Subcutaneous abdominal adipose tissue (tissue), 5 donors: ENCODE results near the gene PACRGL.

Source experiments
- H3K27ac ChIP-seq: one replicate; pipeline ENCODE4 v1.7.0; 2013; ENCODE audit warnings: low read depth, mild to moderate bottlenecking, inconsistent platforms, low read length, moderate library complexity
- H3K27me3 ChIP-seq, 5 donors: one replicate each; pipeline ENCODE4 v1.7.0; 2013; ENCODE audit warnings: low read length in 5 of 5, inconsistent platforms in 1 of 5; ENCODE audit not compliant: control insufficient read depth in 5 of 5, insufficient read depth in 4 of 5
- H3K36me3 ChIP-seq, 5 donors: one replicate each; pipeline ENCODE4 v1.7.0; 2013; ENCODE audit warnings: low read length in 5 of 5; ENCODE audit not compliant: control insufficient read depth in 5 of 5, insufficient read depth in 5 of 5
- H3K4me1 ChIP-seq, 5 donors: one replicate each; pipeline ENCODE4 v1.7.0; 2013; ENCODE audit warnings: low read length in 5 of 5, mild to moderate bottlenecking in 3 of 5, moderate library complexity in 1 of 5; ENCODE audit not compliant: control insufficient read depth in 5 of 5, insufficient read depth in 5 of 5
- H3K4me3 ChIP-seq, 5 donors: one replicate each; pipeline ENCODE4 v1.7.0; 2013; ENCODE audit warnings: low read length in 5 of 5, low read depth in 1 of 5
- H3K9ac ChIP-seq, 5 donors: one replicate each; pipeline ENCODE4 v1.7.0; 2013; ENCODE audit warnings: low read length in 5 of 5, mild to moderate bottlenecking in 4 of 5, moderate library complexity in 3 of 5
- H3K9me3 ChIP-seq, 5 donors: one replicate each; pipeline ENCODE4 v1.7.0; 2013; ENCODE audit warnings: low read length in 5 of 5; ENCODE audit not compliant: control insufficient read depth in 5 of 5
- donor health status: healthy.
- donor health status: healthy.
- donor health status: healthy.
- donor health status: healthy.
- donor health status: healthy.

Gene PACRGL

DNA sequence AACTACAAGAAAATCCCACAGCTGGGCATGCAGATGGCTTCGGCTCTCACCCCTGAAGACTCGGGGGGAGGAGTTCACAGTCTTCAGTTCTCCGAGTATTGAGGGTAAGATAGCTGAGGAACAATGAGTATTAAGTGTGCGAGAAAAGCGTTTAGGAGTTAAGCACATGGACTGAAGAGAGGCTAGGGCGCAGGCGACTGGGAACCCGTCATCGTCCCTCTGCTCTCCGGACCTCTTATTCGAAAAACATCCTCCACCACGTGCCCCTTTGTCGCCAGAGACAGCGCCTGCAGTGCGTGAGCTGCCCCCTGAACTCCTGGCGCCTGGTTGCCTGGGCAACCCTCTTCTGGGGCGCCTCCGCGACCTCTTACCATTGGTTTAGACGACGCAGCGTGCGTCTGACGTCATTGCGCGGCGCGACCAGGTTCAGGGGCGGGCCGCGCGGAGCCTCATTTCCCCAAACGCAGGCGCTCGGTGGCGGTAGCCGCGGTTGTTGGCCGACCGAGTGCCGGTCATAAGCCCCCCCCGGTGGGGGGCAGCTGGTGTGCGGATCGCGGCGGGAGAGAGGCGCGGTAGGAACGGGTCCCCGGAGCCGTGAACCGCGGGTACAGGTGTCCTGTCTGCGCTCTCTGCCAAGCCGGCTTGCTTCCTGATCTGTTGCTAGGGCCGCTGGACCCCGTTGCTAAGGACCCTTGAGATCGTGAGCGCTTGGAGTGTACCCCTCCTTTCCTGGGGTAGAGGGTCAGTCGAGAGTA is at the start of gene PACRGL:
Gene PACRGL (plus strand): TSS at position 452 of the 755 bp plus-strand sequence. CDS start 4,024 bp downstream, outside the sequence.
- Histone ChIP-seq H3K36me3 (peaks cover 8 to 15% (median 8%) of the 10 kb centered on the region in 5 donors), H3K9me3 (no peaks in the 10 kb centered on the region), H3K27me3 (peaks cover 0 to 3% (median 0%) of the 10 kb centered on the region in 5 donors), H3K9ac (peak within 1 kb of the TSS; percentile 71 to 95 (median 91)), H3K4me1 (peaks cover 3 to 23% (median 21%) of the 10 kb centered on the region in 5 donors), H3K4me3 (peak within 1 kb of the TSS; percentile 86 to 97 (median 96)), H3K27ac (peak within 1 kb of the TSS; percentile 64)

DNA sequence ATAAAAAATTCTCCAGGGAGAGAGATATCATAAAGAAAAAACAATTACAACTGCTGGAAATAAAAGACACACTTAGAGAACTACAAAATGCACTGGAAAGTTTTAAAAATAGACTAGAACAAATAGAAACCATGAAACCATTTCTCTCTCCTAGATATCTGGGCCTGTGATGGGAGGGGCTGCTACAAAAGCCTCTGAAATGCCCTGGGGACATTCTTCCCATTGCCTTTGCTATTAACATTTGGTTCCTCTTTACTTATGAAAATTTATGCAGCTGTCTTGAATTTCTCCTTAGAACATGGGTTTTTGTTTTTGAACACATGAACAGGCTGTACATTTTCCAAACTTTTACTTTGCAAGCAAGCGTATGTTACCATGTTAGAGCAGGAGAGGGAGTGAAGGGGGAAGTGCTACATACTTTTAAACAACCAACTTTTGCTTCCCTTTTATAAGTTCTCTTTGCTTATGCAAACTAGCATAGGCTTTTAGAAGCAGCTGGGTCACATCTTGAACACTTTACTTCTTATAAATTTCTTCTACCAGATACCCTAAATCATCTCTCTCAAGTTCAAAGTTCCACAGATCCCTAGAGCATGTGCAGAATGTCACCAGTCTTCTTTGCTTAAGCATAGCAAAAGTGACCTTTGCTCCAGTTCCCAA is 47.9 kb upstream of the PACRGL start:
- Histone ChIP-seq H3K36me3 (no peaks in the 10 kb centered on the region), H3K27me3 (no peaks in the 10 kb centered on the region), H3K9me3 (peaks cover 0 to 8% (median 0%) of the 10 kb centered on the region in 5 donors), H3K27ac (no peak overlapping the region), H3K4me1 (peaks cover 0 to 18% (median 10%) of the 10 kb centered on the region in 5 donors), H3K9ac (no peak overlapping the region), H3K4me3 (no peak overlapping the region)

DNA sequence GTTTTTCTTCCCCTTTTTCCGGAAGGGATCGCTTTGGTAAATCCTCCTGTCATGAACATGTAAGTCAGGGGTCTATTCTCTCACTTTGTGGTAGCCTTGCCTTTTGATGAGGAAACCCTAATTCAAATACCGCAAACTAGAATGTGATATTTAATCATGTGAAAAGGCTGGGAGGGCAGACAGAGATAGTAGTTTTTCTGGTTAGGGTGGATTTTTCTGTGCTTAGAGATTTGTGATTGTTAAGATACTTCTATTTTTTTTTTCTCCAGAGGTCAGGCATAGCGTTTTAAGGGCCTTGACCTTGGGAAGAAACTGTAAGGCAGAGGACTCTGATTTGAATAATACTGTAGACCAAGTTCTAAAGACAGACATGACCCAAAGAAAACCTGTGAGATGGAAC is 41.8 kb upstream of the PACRGL start:
- no peak overlapping the region for H3K27ac ChIP-seq

DNA sequence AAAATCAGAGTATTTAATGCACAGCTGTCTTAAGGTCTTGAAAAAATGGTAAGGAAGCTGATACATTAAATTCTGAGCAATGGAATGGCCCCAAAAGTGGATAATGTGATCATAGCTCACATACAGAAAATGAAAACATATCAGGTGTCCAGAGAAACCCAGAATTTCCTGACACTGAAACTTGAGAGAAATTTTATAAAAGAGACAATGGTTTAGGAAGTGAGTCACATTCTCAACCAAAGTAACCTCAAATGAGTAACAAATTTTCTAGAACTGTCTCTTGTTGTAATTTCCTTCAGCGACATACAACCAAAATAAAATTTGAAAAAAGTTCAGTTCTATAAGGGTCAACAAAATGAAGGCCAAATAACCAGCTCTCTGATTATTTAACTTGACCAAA is 37.4 kb upstream of the PACRGL start:
- Histone ChIP-seq H3K27me3 (no peaks in the 10 kb centered on the region), H3K36me3 (no peaks in the 10 kb centered on the region), H3K4me1 (no peaks in the 10 kb centered on the region), H3K9me3 (no peaks in the 10 kb centered on the region), H3K4me3 (no peak overlapping the region), H3K9ac (no peak overlapping the region), H3K27ac (no peak overlapping the region)

More for the DNA sequence above, 41.8 kb upstream of the PACRGL start:
- Histone ChIP-seq H3K9me3 (no peaks in the 10 kb centered on the region), H3K27me3 (no peaks in the 10 kb centered on the region), H3K4me1 (no peaks in the 10 kb centered on the region), H3K9ac (no peak overlapping the region), H3K36me3 (no peaks in the 10 kb centered on the region), H3K4me3 (no peak overlapping the region)

DNA sequence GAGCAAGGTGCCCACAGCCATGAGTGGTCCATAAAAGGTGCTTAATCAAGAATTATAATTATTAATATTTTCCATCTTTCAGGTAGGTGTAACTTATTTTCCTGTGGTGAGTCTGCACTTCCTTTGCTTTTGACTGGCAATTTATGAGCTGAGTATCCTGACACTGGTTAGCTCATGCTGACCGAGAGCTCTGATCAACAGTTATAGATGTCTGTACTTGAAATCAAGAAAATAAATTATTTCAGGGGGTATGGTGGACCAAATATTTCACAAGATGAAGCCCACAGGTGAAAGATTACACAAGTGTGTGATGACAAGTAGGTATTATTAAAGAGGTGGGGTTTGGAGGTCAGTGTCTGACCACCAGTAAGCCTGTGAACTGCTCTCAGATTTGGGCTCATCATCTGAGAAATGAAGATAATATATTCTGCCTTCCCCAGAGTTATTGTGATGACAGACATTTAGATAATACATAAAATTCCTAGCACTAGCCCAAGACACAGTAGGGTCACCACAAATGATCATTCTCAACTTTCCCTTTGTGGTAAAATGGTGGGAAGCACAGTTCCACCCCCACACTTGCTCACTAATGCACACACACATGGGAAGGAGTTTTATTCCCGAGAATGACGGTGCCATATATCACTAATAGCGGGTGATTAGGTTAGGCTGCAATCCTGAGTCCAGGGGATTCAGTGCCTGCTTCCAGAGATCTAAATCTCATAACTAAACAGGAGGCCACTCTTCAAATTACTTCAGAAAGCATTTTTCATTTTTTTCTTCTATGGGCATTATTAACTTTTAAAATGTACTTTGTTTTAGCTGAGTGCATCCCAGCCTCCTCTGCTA is 34.0 kb upstream of the PACRGL start:
- no peaks in the 10 kb centered on the region for H3K9me3 ChIP-seq
- no peak overlapping the region for H3K4me3 ChIP-seq
- no peak overlapping the region for H3K9ac ChIP-seq
- H3K36me3 ChIP-seq = no peaks in the 10 kb centered on the region
- no peaks in the 10 kb centered on the region for H3K4me1 ChIP-seq
- no peak overlapping the region for H3K27ac ChIP-seq
- H3K27me3 ChIP-seq = no peaks in the 10 kb centered on the region

DNA sequence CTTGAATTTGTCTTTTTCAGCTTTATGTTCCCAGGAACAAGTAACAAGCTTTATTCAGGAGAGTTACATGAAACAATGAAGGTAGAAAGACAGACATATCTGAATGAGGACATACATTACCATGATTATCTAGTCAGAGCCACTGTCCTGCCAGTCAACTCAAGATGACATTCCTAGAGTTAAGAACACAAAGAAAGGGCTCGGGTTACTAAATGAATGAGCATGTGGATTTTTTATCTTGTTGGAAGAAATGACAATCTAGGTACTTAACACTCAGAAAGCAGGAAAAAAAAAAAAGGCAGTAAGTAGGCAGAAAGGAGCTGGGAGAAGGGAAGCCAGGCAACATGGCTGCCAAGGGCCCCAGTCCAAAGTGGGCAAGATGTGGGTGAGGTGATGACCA is 28.0 kb upstream of the PACRGL start:
- H3K9ac ChIP-seq = no peak overlapping the region
- no peaks in the 10 kb centered on the region for H3K27me3 ChIP-seq
- H3K36me3 ChIP-seq = no peaks in the 10 kb centered on the region
- H3K9me3 ChIP-seq = no peaks in the 10 kb centered on the region
- no peaks in the 10 kb centered on the region for H3K4me1 ChIP-seq
- no peak overlapping the region for H3K4me3 ChIP-seq
- no peak overlapping the region for H3K27ac ChIP-seq

DNA sequence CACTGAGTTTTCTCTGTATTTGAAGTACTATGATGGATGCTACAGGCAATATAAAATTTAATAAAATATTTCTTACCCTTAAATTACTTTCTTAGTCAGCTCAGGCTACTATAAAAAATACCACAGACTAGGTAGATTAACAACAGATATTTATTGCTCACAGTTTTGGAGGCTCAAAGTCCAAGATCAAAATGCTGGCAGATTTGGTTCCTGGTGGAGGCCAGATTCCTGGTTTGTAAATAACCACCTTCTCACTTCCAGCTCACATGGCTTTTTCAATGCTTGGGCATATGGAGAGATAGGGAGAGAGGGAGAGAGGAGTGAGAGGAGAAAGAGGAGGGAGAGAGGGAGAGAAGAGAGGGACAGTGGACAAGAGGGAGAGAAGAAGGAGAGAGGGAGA is 24.5 kb upstream of the PACRGL start:
- H3K36me3 ChIP-seq = no peaks in the 10 kb centered on the region
- H3K9ac ChIP-seq = no peak overlapping the region

DNA sequence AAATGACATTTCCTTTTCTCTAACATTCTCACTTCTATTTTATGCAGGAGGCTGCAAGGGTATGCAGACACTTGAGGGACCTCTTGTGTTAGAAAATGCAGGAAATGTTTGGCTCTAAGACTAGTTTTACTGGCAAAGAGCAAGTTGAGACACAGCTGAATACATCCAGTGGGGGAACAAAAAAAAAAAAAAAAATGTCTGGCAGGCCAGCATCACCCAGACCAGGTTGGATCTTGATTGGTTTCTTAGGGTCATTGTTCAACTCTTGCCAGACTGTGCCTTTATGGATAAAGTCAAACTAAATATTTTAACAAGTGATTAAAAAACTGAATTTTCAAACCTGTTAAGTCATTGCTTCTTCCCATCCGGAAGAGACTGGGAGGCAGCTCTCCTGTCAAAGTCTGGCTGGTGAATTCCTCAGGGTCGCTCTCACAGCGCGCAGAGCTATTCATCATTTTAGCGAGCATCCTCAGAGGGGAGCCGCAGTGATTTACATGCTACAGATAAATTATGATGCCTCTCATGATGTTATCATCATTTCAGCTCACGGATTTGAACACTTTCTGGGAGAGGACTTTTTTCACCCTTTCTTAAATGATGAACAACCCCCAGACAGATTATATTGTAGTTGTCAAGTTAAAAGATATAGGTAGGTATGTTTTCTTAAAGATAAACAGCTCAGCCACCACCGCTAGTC is 23.6 kb upstream of the PACRGL start:
- Histone ChIP-seq H3K9me3 (no peaks in the 10 kb centered on the region), H3K4me3 (no peak overlapping the region), H3K27ac (no peak overlapping the region), H3K4me1 (peaks cover 0 to 8% (median 6%) of the 10 kb centered on the region in 5 donors), H3K36me3 (no peaks in the 10 kb centered on the region), H3K27me3 (peaks cover 0 to 4% (median 0%) of the 10 kb centered on the region in 5 donors), H3K9ac (no peak overlapping the region)

More for the DNA sequence above, 24.5 kb upstream of the PACRGL start:
- Histone ChIP-seq H3K27me3 (peaks cover 0 to 4% (median 0%) of the 10 kb centered on the region in 5 donors), H3K27ac (no peak overlapping the region), H3K9me3 (no peaks in the 10 kb centered on the region), H3K4me1 (peaks cover 0 to 8% (median 6%) of the 10 kb centered on the region in 5 donors), H3K4me3 (no peak overlapping the region)

DNA sequence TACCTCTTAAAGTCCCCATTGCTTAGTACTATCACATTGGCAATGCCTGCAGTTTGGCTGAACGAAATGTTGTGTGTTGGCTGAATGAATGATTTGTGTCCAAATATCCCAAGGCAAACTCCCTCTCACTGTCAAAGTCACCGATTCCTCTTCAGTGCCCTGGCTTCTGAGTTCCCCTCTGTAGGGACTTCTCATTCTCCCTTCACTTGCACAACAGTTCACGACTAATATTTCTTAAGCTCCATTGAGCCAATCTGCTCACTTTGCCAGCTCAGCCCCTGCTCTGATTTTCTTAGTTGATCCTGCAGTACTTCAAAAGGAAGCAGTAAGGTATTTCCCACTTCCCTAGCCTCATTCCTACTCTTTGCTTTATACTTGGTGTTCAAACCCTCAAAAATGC is 21.9 kb upstream of the PACRGL start:
- H3K4me1 ChIP-seq = peaks cover 0 to 8% (median 6%) of the 10 kb centered on the region in 5 donors
- no peaks in the 10 kb centered on the region for H3K9me3 ChIP-seq
- no peaks in the 10 kb centered on the region for H3K36me3 ChIP-seq
- peaks cover 0 to 4% (median 0%) of the 10 kb centered on the region in 5 donors for H3K27me3 ChIP-seq
- H3K4me3 ChIP-seq = no peak overlapping the region
- H3K27ac ChIP-seq = no peak overlapping the region
- no peak overlapping the region for H3K9ac ChIP-seq
